GM12872 (cell line): ENCODE data around the gene SRSF2.

Experiments
- CTCF ChIP-seq: IDR thresholded peaks from 3 replicates; pipeline ENCODE4 v1.5.1; 2011; ENCODE audit warnings: low read depth, mild to moderate bottlenecking, low read length, moderate library complexity; ENCODE audit not compliant: insufficient read depth

SRSF2 gene

GRCh38 chr17:76757256-76757655 lies 20.1 kb upstream of the SRSF2 start:
- no peak for TF ChIP-seq CTCF

GRCh38 chr17:76755285-76755684 lies 18.2 kb upstream of the SRSF2 start:
- no peak for TF ChIP-seq CTCF

GRCh38 chr17:76753061-76753961 lies 16.2 kb upstream of the SRSF2 start:
- no peak for TF ChIP-seq CTCF

GRCh38 chr17:76752006-76752405 lies 14.9 kb upstream of the SRSF2 start:
- no peak for TF ChIP-seq CTCF

- TF ChIP-seq CTCF: no peak
These were observed 14.4 kb upstream of the SRSF2 start for GRCh38 chr17:76751416-76751993.

GRCh38 chr17:76748657-76749056 lies 11.5 kb upstream of the SRSF2 start:
- TF ChIP-seq CTCF: no peak

- no peak for TF ChIP-seq CTCF
These were observed 10.7 kb upstream of the SRSF2 start for GRCh38 chr17:76747716-76748363.
